SH-SY5Y (cell line): ENCODE data around the gene MEI4.

ENCODE experiments used
- GATA2 ChIP-seq: IDR thresholded peaks from 2 replicates; pipeline ENCODE4 v1.6.1; 2011; ENCODE audit warnings: mild to moderate bottlenecking, low read depth, low read length
- GATA3 ChIP-seq: IDR thresholded peaks from 2 replicates; pipeline ENCODE4 v1.6.1; 2011; ENCODE audit warnings: low read depth, mild to moderate bottlenecking, low read length, moderate library complexity

- TF ChIP-seq GATA2 = no peak
- TF ChIP-seq GATA3 = no peak
These were observed 203.6 kb downstream of the MEI4 start for GRCh38 chr6:77856391-77856790.
